Osteoblast (primary cell): ENCODE measurements around the gene RING1. TPM values are rescaled to one million over a fixed set of nuclear protein-coding genes. Genes with fewer than 3 reads are reported as not detected.
"Not testable (repeated sequence)": the region's sequence is repeated elsewhere in the genome, so short reads cannot be mapped to it uniquely, and the experiment has no call there.

Source experiments
- DNase-seq: peaks from one replicate; pipeline ENCODE4 v3.0.0; 2011; ENCODE audit warnings: low spot score, mixed read lengths; ENCODE audit not compliant: insufficient read length; ENCODE audit errors: missing footprints
- H2AFZ ChIP-seq: 2 replicates; pipeline ENCODE4 v1.6.0; 2011; ENCODE audit warnings: mild to moderate bottlenecking, low read length
- H3K27ac ChIP-seq: 2 replicates; pipeline ENCODE4 v1.5.1; 2011; ENCODE audit warnings: mild to moderate bottlenecking, low read depth, low read length, moderate library complexity
- H3K27me3 ChIP-seq: 2 replicates; pipeline ENCODE4 v1.6.0; 2012; ENCODE audit warnings: mild to moderate bottlenecking, control low read depth, inconsistent platforms, low read length, moderate library complexity; ENCODE audit not compliant: insufficient read depth
- H3K36me3 ChIP-seq: 2 replicates; pipeline ENCODE4 v1.5.1; 2011; ENCODE audit warnings: mild to moderate bottlenecking, low read length, control low read depth, moderate library complexity; ENCODE audit not compliant: insufficient read depth
- H3K4me1 ChIP-seq: 2 replicates; pipeline ENCODE4 v1.5.1; 2011; ENCODE audit warnings: mild to moderate bottlenecking, low read length, control low read depth, moderate library complexity; ENCODE audit not compliant: insufficient read depth
- H3K4me2 ChIP-seq: 2 replicates; pipeline ENCODE4 v1.6.0; 2011; ENCODE audit warnings: mild to moderate bottlenecking, low read length; ENCODE audit not compliant: insufficient read depth
- H3K4me3 ChIP-seq: fragments of 200-600 bp; sonication (generic); 3 replicates; pipeline ENCODE4 v1.5.1; 2012; ENCODE audit warnings: mild to moderate bottlenecking, low read length, inconsistent platforms; ENCODE audit not compliant: insufficient read depth
- H3K79me2 ChIP-seq: 2 replicates; pipeline ENCODE4 v1.6.0; 2012; ENCODE audit warnings: mild to moderate bottlenecking, low read length, control low read depth, inconsistent platforms; ENCODE audit not compliant: insufficient read depth
- H3K9me3 ChIP-seq: 2 replicates; pipeline ENCODE4 v1.5.1; 2011; ENCODE audit warnings: low read depth, low read length, control low read depth
- H4K20me1 ChIP-seq: 2 replicates; pipeline ENCODE4 v1.6.0; 2012; ENCODE audit warnings: mild to moderate bottlenecking, low read length, control low read depth; ENCODE audit not compliant: insufficient read depth
- total RNA-seq: library from RNA; depleted of rRNA; stranded (reverse); fragments of >200 nt; gene quantifications from 2 replicates; pipeline ENCODE4 v1.2.3, GENCODE V29; 2012
- TF ChIP-seq, protein P1 (sequence below): IDR thresholded peaks from 2 replicates; pipeline ENCODE4 v1.5.1; 2011; ENCODE audit warnings: mild to moderate bottlenecking, low read depth, low read length, moderate library complexity; ENCODE audit errors: extremely low read depth

RING1 gene
- total RNA-seq, 1 donor: 34.0 TPM

DNA sequence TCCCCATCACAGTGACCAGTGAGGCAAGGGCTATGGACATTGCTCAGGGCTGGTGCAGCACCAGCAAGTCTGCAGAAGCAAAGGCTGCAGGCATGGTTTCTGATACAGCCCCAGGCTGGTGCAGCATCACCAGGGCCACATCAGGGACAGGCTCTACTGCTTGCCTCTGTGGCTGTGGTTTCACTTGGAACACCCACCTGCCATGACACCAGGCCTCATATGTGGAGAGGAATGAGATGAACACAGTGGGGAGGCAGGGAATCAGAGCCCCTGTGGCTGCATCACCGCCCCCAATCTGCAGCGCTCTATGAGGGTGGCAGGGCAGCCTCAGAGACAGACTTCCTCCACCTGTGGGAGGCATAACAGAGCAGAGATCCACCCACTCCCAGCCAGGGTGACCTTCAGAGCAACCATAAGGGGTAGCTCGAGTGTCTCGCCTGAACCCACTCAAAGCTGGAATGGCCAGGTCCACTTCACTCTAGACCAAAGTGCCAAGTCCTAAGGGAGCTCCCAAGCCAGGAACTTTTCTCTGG lies 7.9 kb downstream of the RING1 start:
- DNase-seq: no peak
- Histone ChIP-seq H2AFZ (no peak overlapping the region), H3K36me3 (no peaks in the 10 kb centered on the region), H3K27ac (no peak overlapping the region), H3K79me2 (no peaks in the 10 kb centered on the region), H3K9me3 (no peaks in the 10 kb centered on the region), H3K4me2 (no peak overlapping the region), H3K27me3 (peaks cover under 1% of the 10 kb centered on the region), H4K20me1 (no peaks in the 10 kb centered on the region), H3K4me3 (no peak overlapping the region), H3K4me1 (peaks cover 7% of the 10 kb centered on the region)
- TF ChIP-seq, protein P1, sequence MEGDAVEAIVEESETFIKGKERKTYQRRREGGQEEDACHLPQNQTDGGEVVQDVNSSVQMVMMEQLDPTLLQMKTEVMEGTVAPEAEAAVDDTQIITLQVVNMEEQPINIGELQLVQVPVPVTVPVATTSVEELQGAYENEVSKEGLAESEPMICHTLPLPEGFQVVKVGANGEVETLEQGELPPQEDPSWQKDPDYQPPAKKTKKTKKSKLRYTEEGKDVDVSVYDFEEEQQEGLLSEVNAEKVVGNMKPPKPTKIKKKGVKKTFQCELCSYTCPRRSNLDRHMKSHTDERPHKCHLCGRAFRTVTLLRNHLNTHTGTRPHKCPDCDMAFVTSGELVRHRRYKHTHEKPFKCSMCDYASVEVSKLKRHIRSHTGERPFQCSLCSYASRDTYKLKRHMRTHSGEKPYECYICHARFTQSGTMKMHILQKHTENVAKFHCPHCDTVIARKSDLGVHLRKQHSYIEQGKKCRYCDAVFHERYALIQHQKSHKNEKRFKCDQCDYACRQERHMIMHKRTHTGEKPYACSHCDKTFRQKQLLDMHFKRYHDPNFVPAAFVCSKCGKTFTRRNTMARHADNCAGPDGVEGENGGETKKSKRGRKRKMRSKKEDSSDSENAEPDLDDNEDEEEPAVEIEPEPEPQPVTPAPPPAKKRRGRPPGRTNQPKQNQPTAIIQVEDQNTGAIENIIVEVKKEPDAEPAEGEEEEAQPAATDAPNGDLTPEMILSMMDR: no peak

DNA sequence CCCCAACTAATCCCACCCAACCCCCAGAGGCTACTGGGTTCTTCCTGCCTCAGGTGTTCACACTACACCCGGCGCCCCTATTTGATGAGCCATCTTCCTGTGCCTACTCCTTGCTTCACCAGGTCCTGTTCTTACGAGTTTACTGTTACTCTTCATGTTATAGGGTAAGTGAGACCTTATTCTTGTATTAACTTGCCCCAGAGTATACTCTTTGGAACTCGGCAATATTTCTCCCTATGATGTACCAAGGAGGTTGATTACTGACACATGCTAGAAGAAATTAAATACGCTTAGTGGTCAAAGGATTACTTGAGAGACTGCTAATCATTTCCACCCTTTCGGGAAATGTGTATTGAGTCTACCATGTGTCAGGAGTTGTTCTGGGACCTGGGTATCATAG lies 8.9 kb downstream of the RING1 start:
- no peak overlapping the region for H3K4me2 ChIP-seq
- no peak overlapping the region for H2AFZ ChIP-seq
- no peaks in the 10 kb centered on the region for H3K9me3 ChIP-seq
- H4K20me1 ChIP-seq: no peaks in the 10 kb centered on the region
- H3K36me3 ChIP-seq: no peaks in the 10 kb centered on the region
- peaks cover 7% of the 10 kb centered on the region for H3K4me1 ChIP-seq
- TF ChIP-seq, protein P1: no peak
- no peak overlapping the region for H3K27ac ChIP-seq
- peak; percentile 25 for DNase-seq
- H3K4me3 ChIP-seq: no peak overlapping the region
- H3K79me2 ChIP-seq: no peaks in the 10 kb centered on the region
- H3K27me3 ChIP-seq: peaks cover 4% of the 10 kb centered on the region

DNA sequence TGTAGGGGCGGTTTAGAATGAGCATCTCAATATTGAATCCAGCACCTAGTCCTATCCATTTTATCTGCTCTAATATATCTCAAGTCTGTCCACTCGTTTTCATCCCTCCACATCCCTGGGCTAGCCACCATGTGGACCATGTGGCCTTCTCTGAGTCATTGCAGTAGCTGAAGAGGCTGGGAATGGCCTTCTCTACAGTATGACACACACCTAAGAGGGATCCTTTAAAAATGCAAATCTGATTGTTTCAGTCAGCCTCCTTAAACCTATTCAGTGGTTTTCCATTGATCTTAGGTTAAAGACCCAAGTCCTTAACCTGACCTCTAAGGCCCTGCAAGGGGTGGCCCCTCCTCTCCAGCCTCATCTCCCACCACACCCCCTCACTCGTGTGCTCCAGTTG lies 9.4 kb downstream of the RING1 start:
- H4K20me1 ChIP-seq: no peaks in the 10 kb centered on the region

DNA sequence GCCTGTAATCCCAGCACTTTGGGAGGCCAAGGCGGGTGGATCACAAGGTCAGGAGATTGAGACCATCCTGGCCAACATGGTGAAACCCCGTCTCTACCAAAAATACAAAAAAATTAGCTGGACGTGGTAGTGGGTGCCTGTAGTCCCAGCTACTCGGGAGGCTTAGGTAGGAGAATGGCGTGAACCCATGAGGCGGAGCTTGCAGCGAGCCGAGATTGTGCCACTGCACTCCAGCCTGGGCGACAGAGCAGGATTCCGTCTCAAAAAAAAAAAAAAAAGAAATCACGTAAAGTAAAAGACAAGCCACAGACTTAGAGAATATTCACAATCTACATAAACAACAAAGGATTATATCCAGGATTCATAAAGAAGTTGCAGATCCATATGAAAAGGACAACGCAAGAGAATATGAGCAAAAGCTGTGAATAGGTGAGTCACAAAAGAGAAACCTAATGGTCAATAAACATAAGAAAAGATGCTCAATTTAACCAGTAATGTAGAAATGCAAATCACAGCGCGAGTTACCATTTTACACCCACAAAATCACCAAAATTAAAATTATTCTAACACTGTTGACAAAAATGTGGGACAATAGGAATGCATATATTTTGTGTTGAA lies 18.3 kb downstream of the RING1 start:
- H3K27ac ChIP-seq, H3K79me2 ChIP-seq, H3K4me2 ChIP-seq, H3K9me3 ChIP-seq, H3K4me1 ChIP-seq, H3K36me3 ChIP-seq, H3K4me3 ChIP-seq, DNase-seq, H4K20me1 ChIP-seq, H2AFZ ChIP-seq: not testable (repeated sequence)
- peaks cover 13% of the 10 kb centered on the region for H3K27me3 ChIP-seq

More for the DNA sequence above, 9.4 kb downstream of the RING1 start:
- Histone ChIP-seq H3K4me3 (no peak overlapping the region), H3K4me2 (no peak overlapping the region), H3K4me1 (peaks cover 7% of the 10 kb centered on the region), H3K27ac (no peak overlapping the region), H3K79me2 (no peaks in the 10 kb centered on the region), H2AFZ (no peak overlapping the region), H3K36me3 (no peaks in the 10 kb centered on the region), H3K27me3 (peaks cover 4% of the 10 kb centered on the region), H3K9me3 (no peaks in the 10 kb centered on the region)
- TF ChIP-seq, protein P1: no peak
- DNase-seq: peak; percentile 62
